Right kidney (tissue), 1 donor: ENCODE data around the gene TIAM2.
"Not testable (repeated sequence)": the region's sequence is repeated elsewhere in the genome, so short reads cannot be mapped to it uniquely, and the experiment has no call there.

Experiments
- DNase-seq: peaks from one replicate; pipeline ENCODE4 v3.0.0-alpha.2; 2016

The TIAM2 gene

GRCh38 chr6:155170519-155170918 lies 175.4 kb downstream of the TIAM2 start:
- DNase-seq, result no peak

GRCh38 chr6:155171109-155171746 lies 176.1 kb downstream of the TIAM2 start:
- DNase-seq, result no peak

GRCh38 chr6:155171747-155172449 lies 176.8 kb downstream of the TIAM2 start:
- no peak for DNase-seq

- DNase-seq, result no peak
Measured at GRCh38 chr6:155173488-155173887, 178.4 kb downstream of the TIAM2 start.

GRCh38 chr6:155174576-155175211 lies 179.6 kb downstream of the TIAM2 start:
- DNase-seq, result peak; percentile 51

- no peak for DNase-seq
Measured at GRCh38 chr6:155177363-155177961, 182.3 kb downstream of the TIAM2 start.

- DNase-seq, result no peak
Measured at GRCh38 chr6:155181498-155181897, 186.4 kb downstream of the TIAM2 start.

GRCh38 chr6:155182103-155182502 lies 187.0 kb downstream of the TIAM2 start:
- DNase-seq, result no peak

- DNase-seq, result no peak
Measured at GRCh38 chr6:155183095-155183494, 188.0 kb downstream of the TIAM2 start.

GRCh38 chr6:155185041-155185440 lies 189.9 kb downstream of the TIAM2 start:
- DNase-seq, result not testable (repeated sequence)

- peak; percentile 42 for DNase-seq
Measured at GRCh38 chr6:155185544-155185943, 190.4 kb downstream of the TIAM2 start.

GRCh38 chr6:155186052-155186658 lies 191.0 kb downstream of the TIAM2 start:
- DNase-seq, result no peak

- no peak for DNase-seq
Measured at GRCh38 chr6:155187106-155187505, 192.0 kb downstream of the TIAM2 start.

- no peak for DNase-seq
Measured at GRCh38 chr6:155187994-155188706, 193.0 kb downstream of the TIAM2 start.

- DNase-seq, result no peak
Measured at GRCh38 chr6:155188707-155189496, 193.8 kb downstream of the TIAM2 start.

GRCh38 chr6:155190677-155191076 lies 195.6 kb downstream of the TIAM2 start:
- no peak for DNase-seq

GRCh38 chr6:155193526-155193925 lies 198.4 kb downstream of the TIAM2 start:
- DNase-seq, result no peak

- no peak for DNase-seq
Measured at GRCh38 chr6:155194399-155194798, 199.3 kb downstream of the TIAM2 start.

GRCh38 chr6:155195903-155196302 lies 200.8 kb downstream of the TIAM2 start:
- DNase-seq, result no peak

GRCh38 chr6:155196911-155197310 lies 201.8 kb downstream of the TIAM2 start:
- DNase-seq, result no peak

- no peak for DNase-seq
Measured at GRCh38 chr6:155197932-155198331, 202.8 kb downstream of the TIAM2 start.
